H1 (cell line): ENCODE data around the gene ERAP2. TPM values are rescaled to one million over a fixed set of nuclear protein-coding genes. Genes with fewer than 3 reads are reported as not detected.

ENCODE experiments used
- CTCF ChIA-PET: fragments of 300-600 bp; sonication (Branson Sonifier 250); formaldehyde crosslinking; loops from one replicate; lab custom pipeline; 2021; ENCODE audit not compliant: partially characterized antibody; lab: Charles Lee
- POLR2A ChIA-PET: fragments of 300-600 bp; sonication (Branson Sonifier 250); formaldehyde crosslinking; loops from one replicate; lab custom pipeline; 2021; ENCODE audit warnings: inconsistent platforms; ENCODE audit not compliant: partially characterized antibody; lab: Charles Lee
- DNase-seq, 2 experiments: peaks; one replicate each; pipeline versions ENCODE4 v3.0.0 to v3.0.0-alpha.2; 2010 to 2022; ENCODE audit warnings: low spot score in 2 of 2, low read depth in 1 of 2, mixed read lengths in 1 of 2
- FAIRE-seq: peaks from 2 replicates; lab custom pipeline; 2011; peaks lifted over from hg19 to GRCh38; lab: Jason Lieb, UNC
- H2AFZ ChIP-seq: 2 replicates; pipeline ENCODE4 v1.8.1; 2012; ENCODE audit warnings: low read length, inconsistent platforms
- H2AK5ac ChIP-seq: 2 replicates; pipeline ENCODE4 v1.6.1; 2013; ENCODE audit warnings: low read depth, low read length
- H2BK120ac ChIP-seq: replicated peaks from 2 replicates; pipeline ENCODE3; 2013; ENCODE audit warnings: low read depth, low read length, inconsistent platforms
- H2BK12ac ChIP-seq: 2 replicates; pipeline ENCODE4 v1.6.1; 2013; ENCODE audit warnings: low read depth, low read length
- H2BK15ac ChIP-seq: 2 replicates; pipeline ENCODE4 v1.6.1; 2013; ENCODE audit warnings: low read length
- H2BK20ac ChIP-seq: 2 replicates; pipeline ENCODE4 v1.6.1; 2013; ENCODE audit warnings: low read length
- H2BK5ac ChIP-seq: 2 replicates; pipeline ENCODE4 v1.6.1; 2013; ENCODE audit warnings: low read depth, low read length
- H3K14ac ChIP-seq: 2 replicates; pipeline ENCODE4 v1.6.1; 2013; ENCODE audit warnings: inconsistent platforms; ENCODE audit not compliant: insufficient read length
- H3K18ac ChIP-seq: 2 replicates; pipeline ENCODE4 v1.6.1; 2013; ENCODE audit warnings: low read length; ENCODE audit errors: extremely low read depth
- H3K23ac ChIP-seq: 2 replicates; pipeline ENCODE4 v1.6.1; 2013; ENCODE audit warnings: inconsistent platforms; ENCODE audit not compliant: insufficient read length
- H3K23me2 ChIP-seq: 2 replicates; pipeline ENCODE4 v1.6.1; 2013; ENCODE audit warnings: low read depth, low read length
- H3K27ac ChIP-seq: 2 replicates; pipeline ENCODE4 v1.6.1; 2011; ENCODE audit warnings: low read depth, low read length, inconsistent platforms
- H3K27me3 ChIP-seq, 4 experiments: replicated peaks in 1 of 4; 1 replicate in 1 of 4; 2 replicates in 3 of 4; pipeline versions ENCODE4 v1.6.1 to v1.8.1; 2011 to 2013; ENCODE audit warnings: low read length in 3 of 4, mild to moderate bottlenecking in 3 of 4, inconsistent platforms in 2 of 4, mixed read lengths in 2 of 4, moderate library complexity in 1 of 4; ENCODE audit not compliant: control insufficient read depth in 3 of 4, insufficient read depth in 3 of 4; ENCODE audit errors: extremely low read depth in 1 of 4
- H3K36me3 ChIP-seq, 4 experiments: 2 replicates each; pipeline versions ENCODE4 v1.6.1 to v1.8.1; 2011 to 2013; ENCODE audit warnings: mild to moderate bottlenecking in 4 of 4, low read length in 3 of 4, moderate library complexity in 2 of 4, control low read depth in 1 of 4, inconsistent platforms in 1 of 4; ENCODE audit not compliant: insufficient read depth in 4 of 4, control insufficient read depth in 2 of 4
- H3K4ac ChIP-seq: replicated peaks from 2 replicates; pipeline ENCODE3; 2013; ENCODE audit warnings: low read length, low read depth, mixed read lengths, inconsistent platforms; ENCODE audit not compliant: insufficient read length
- H3K4me1 ChIP-seq, 4 experiments: replicated peaks in 1 of 4; 1 replicate in 1 of 4; 2 replicates in 3 of 4; pipeline versions ENCODE4 v1.6.1 to v1.8.1; 2011 to 2013; ENCODE audit warnings: low read length in 3 of 4, inconsistent platforms in 2 of 4, mixed read lengths in 1 of 4; ENCODE audit not compliant: insufficient read depth in 4 of 4, control insufficient read depth in 3 of 4
- H3K4me2 ChIP-seq, 2 experiments: 2 replicates each; pipeline versions ENCODE4 v1.6.1 to v1.8.1; 2011 to 2013; ENCODE audit warnings: low read depth in 2 of 2, low read length in 2 of 2, control low read depth in 1 of 2, inconsistent platforms in 1 of 2, mild to moderate bottlenecking in 1 of 2; ENCODE audit not compliant: insufficient read depth in 1 of 2
- H3K4me3 ChIP-seq, 4 experiments: fragments of 200-600, 300-600 bp in 1 of 4; sonication (generic), shearing (Covaris generic), sonication (Bioruptor Twin) in 1 of 4; 2 replicates each; pipeline versions ENCODE4 v1.5.1 to v1.8.1; 2011 to 2016; ENCODE audit warnings: low read length in 4 of 4, low read depth in 3 of 4, control low read depth in 2 of 4, inconsistent platforms in 2 of 4, mild to moderate bottlenecking in 2 of 4, mixed read lengths in 1 of 4, moderate library complexity in 1 of 4; ENCODE audit not compliant: insufficient read depth in 2 of 4; ENCODE audit errors: extremely low read depth in 1 of 4
- H3K56ac ChIP-seq: replicated peaks from 2 replicates; pipeline ENCODE3; 2013; ENCODE audit warnings: low read depth, mild to moderate bottlenecking, mixed read lengths, low read length, inconsistent platforms; ENCODE audit not compliant: insufficient read length
- H3K79me1 ChIP-seq: 2 replicates; pipeline ENCODE4 v1.6.1; 2013; ENCODE audit warnings: low read depth, low read length, control low read depth
- H3K79me2 ChIP-seq, 2 experiments: 2 replicates each; pipeline versions ENCODE4 v1.6.1 to v1.8.1; 2012 to 2013; ENCODE audit warnings: low read length in 2 of 2, mild to moderate bottlenecking in 2 of 2, inconsistent platforms in 1 of 2; ENCODE audit not compliant: insufficient read depth in 2 of 2, control insufficient read depth in 1 of 2
- H3K9ac ChIP-seq, 4 experiments: replicated peaks in 1 of 4; 1 replicate in 1 of 4; 2 replicates in 3 of 4; pipeline versions ENCODE4 v1.6.1 to v1.8.1; 2011 to 2013; ENCODE audit warnings: low read depth in 3 of 4, low read length in 3 of 4, control low read depth in 2 of 4, mild to moderate bottlenecking in 2 of 4, moderate library complexity in 2 of 4, inconsistent platforms in 1 of 4; ENCODE audit errors: extremely low read depth in 1 of 4
- H3K9me3 ChIP-seq, 2 experiments: 2 replicates each; pipeline versions ENCODE4 v1.6.1 to v1.8.1; 2012 to 2013; ENCODE audit warnings: mild to moderate bottlenecking in 2 of 2, moderate library complexity in 2 of 2, control low read depth in 1 of 2, inconsistent platforms in 1 of 2, low read depth in 1 of 2, low read length in 1 of 2, mixed read lengths in 1 of 2; ENCODE audit not compliant: insufficient read depth in 2 of 2
- H4K20me1 ChIP-seq, 2 experiments: replicated peaks in 1 of 2; 2 replicates each; pipeline versions ENCODE3 to v1.8.1; 2011 to 2013; ENCODE audit warnings: inconsistent platforms in 2 of 2, low read length in 2 of 2, mild to moderate bottlenecking in 1 of 2; ENCODE audit not compliant: insufficient read depth in 2 of 2, control insufficient read depth in 1 of 2
- H4K5ac ChIP-seq: 2 replicates; pipeline ENCODE4 v1.6.1; 2013; ENCODE audit warnings: low read length, low read depth, mixed read lengths, inconsistent platforms; ENCODE audit not compliant: insufficient read length
- H4K8ac ChIP-seq: 2 replicates; pipeline ENCODE4 v1.8.0; 2013; ENCODE audit warnings: mild to moderate bottlenecking, moderate library complexity, low read length, inconsistent platforms; ENCODE audit not compliant: insufficient read depth; ENCODE audit errors: extremely low read depth
- H4K91ac ChIP-seq: replicated peaks from 2 replicates; pipeline ENCODE3; 2013; ENCODE audit warnings: low read length, mixed read lengths, inconsistent platforms; ENCODE audit not compliant: insufficient read length
- CHD2 ChIP-seq: IDR thresholded peaks from 2 replicates; pipeline ENCODE4 v1.6.1; 2012; ENCODE audit warnings: low read length, improper control_type of control experiment
- SUZ12 ChIP-seq: fragments of 200-600 bp; sonication (generic); IDR thresholded peaks from 2 replicates; pipeline ENCODE4 v1.6.1; 2012; ENCODE audit warnings: mild to moderate bottlenecking, inconsistent platforms, low read length, moderate library complexity, mixed read lengths
- polyA plus RNA-seq, 7 experiments: library from polyadenylated mRNA; depleted of rRNA in 3 of 7; stranded (reverse) in 5 of 7; unstranded in 2 of 7; fragments of >200 nt in 5 of 7; fragments of 200-250 nt in 2 of 7; gene quantifications; 1 replicate in 5 of 7; 2 replicates in 1 of 7; 4 replicates in 1 of 7; pipeline versions ENCODE4 v1.2.1 to v1.2.3, GENCODE V29; 2011 to 2013; ENCODE audit warnings: missing spikeins in 2 of 7, mixed read lengths in 2 of 7
- total RNA-seq: library from RNA; stranded (reverse); fragmentation: NEBNext Ultra II Directional; extraction: Animal tissue kit (Norgen Biotek cat#: 25700); gene quantifications from 2 replicates; pipeline ENCODE4 v1.2.1, GENCODE V29; 2021
- TF ChIP-seq, protein P1 (sequence below): IDR thresholded peaks from 2 replicates; pipeline ENCODE4 v1.6.1; 2012; ENCODE audit warnings: inconsistent platforms

Gene ERAP2
- total and polyA plus RNA-seq, 2 of the 8 experiments (the other 6 are each of a cell fraction or from before 2014, with no cell fraction given) = 0.14 TPM; not detected in 1

GRCh38 chr5:96869372-96869641 is 7.0 kb upstream of the ERAP2 start:
- Histone ChIP-seq H3K4ac (no peak overlapping the region), H3K36me3 (no peaks in the 10 kb centered on the region), H2AFZ (no peak overlapping the region), H3K56ac (no peak overlapping the region), H2BK120ac (no peak overlapping the region), H3K4me1 (peaks cover 0 to 8% (median 5%) of the 10 kb centered on the region in 4 experiments; a peak in 4 of 7 replicates), H2BK12ac (no peak overlapping the region), H4K91ac (no peak overlapping the region), H3K9ac (no peak overlapping the region), H3K4me2 (no peak overlapping the region), H4K20me1 (no peaks in the 10 kb centered on the region), H3K79me1 (no peaks in the 10 kb centered on the region), H4K8ac (no peak overlapping the region), H3K9me3 (no peaks in the 10 kb centered on the region), H2BK5ac (no peak overlapping the region), H3K27me3 (no peaks in the 10 kb centered on the region), H4K5ac (no peak overlapping the region), H2BK20ac (no peak overlapping the region), H2AK5ac (no peak overlapping the region), H3K23ac (no peak overlapping the region), H3K27ac (no peak overlapping the region), H3K14ac (no peak overlapping the region), H2BK15ac (no peak overlapping the region), H3K18ac (no peak overlapping the region), H3K4me3 (no peak overlapping the region), H3K79me2 (no peaks in the 10 kb centered on the region), H3K23me2 (no peaks in the 10 kb centered on the region)
- no peak for DNase-seq
- no peak for FAIRE-seq
- CTCF ChIA-PET = interaction anchor here (0.6 to 7.0 kb wide), 57 partner anchors 8 to 301 kb away, joined by 3 to 77 read pairs (median 4); partner anchors contain the start of gene LIX1
- TF ChIP-seq, protein P1, sequence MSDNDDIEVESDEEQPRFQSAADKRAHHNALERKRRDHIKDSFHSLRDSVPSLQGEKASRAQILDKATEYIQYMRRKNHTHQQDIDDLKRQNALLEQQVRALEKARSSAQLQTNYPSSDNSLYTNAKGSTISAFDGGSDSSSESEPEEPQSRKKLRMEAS = no peak
- TF ChIP-seq CHD2 = no peak
- TF ChIP-seq SUZ12 = no peak
- POLR2A ChIA-PET = interaction anchor here (1.3 kb wide), 1 partner anchor 31 kb away, joined by 3 read pairs; no protein-coding TSS in a partner anchor
